DMS153 treated with DMSO at 0.1 percent for 48 hours (cell line): ENCODE data around the gene UBE2E2.

Experiments used
- DNase-seq: peaks from one replicate; lab custom pipeline; 2025; ENCODE audit not compliant: unreplicated experiment; lab: John Stamatoyannopoulos, UW

UBE2E2 gene

GRCh38 chr3:23377928-23378672 is 175.0 kb downstream of the UBE2E2 start:
- DNase-seq, result no peak

GRCh38 chr3:23383875-23384274 is 180.7 kb downstream of the UBE2E2 start:
- no peak for DNase-seq

- peak; percentile 10 for DNase-seq
These were observed 182.2 kb downstream of the UBE2E2 start for GRCh38 chr3:23385327-23385726.

- no peak for DNase-seq
These were observed 184.3 kb downstream of the UBE2E2 start for GRCh38 chr3:23387286-23387918.

- peak; percentile 44 for DNase-seq
These were observed 186.0 kb downstream of the UBE2E2 start for GRCh38 chr3:23389089-23389488.

GRCh38 chr3:23389686-23390085 is 186.6 kb downstream of the UBE2E2 start:
- no peak for DNase-seq

- DNase-seq, result no peak
These were observed 187.3 kb downstream of the UBE2E2 start for GRCh38 chr3:23390446-23390845.

- no peak for DNase-seq
These were observed 187.9 kb downstream of the UBE2E2 start for GRCh38 chr3:23390989-23391553.

- no peak for DNase-seq
These were observed 192.0 kb downstream of the UBE2E2 start for GRCh38 chr3:23395115-23395514.

- DNase-seq, result no peak
These were observed 193.6 kb downstream of the UBE2E2 start for GRCh38 chr3:23396746-23397145.

- no peak for DNase-seq
These were observed 196.1 kb downstream of the UBE2E2 start for GRCh38 chr3:23399221-23399620.

- DNase-seq, result no peak
These were observed 199.8 kb downstream of the UBE2E2 start for GRCh38 chr3:23402728-23403492.

GRCh38 chr3:23404246-23404645 is 201.1 kb downstream of the UBE2E2 start:
- DNase-seq, result no peak

- DNase-seq, result no peak
These were observed 202.0 kb downstream of the UBE2E2 start for GRCh38 chr3:23405081-23405480.

GRCh38 chr3:23406601-23407000 is 203.5 kb downstream of the UBE2E2 start:
- no peak for DNase-seq

GRCh38 chr3:23418026-23418425 is 214.9 kb downstream of the UBE2E2 start:
- no peak for DNase-seq

- no peak for DNase-seq
These were observed 218.8 kb downstream of the UBE2E2 start for GRCh38 chr3:23421811-23422516.

GRCh38 chr3:23422517-23422851 is 219.4 kb downstream of the UBE2E2 start:
- no peak for DNase-seq

GRCh38 chr3:23425410-23425809 is 222.3 kb downstream of the UBE2E2 start:
- DNase-seq, result no peak

GRCh38 chr3:23430781-23431398 is 227.8 kb downstream of the UBE2E2 start:
- no peak for DNase-seq

- DNase-seq, result no peak
These were observed 228.6 kb downstream of the UBE2E2 start for GRCh38 chr3:23431764-23432163.
